KOPT-K1 (cell line): ENCODE results near the gene IMPDH2.
"Not testable (repeated sequence)": the region's sequence is repeated elsewhere in the genome, so short reads cannot be mapped to it uniquely, and the experiment has no call there.

Experiments
- H3K27ac ChIP-seq: fragments of 200-600 bp; sonication (generic); 2 replicates; pipeline ENCODE4 v1.5.1; 2016; ENCODE audit warnings: antibody characterized with exemption, mild to moderate bottlenecking, low read depth, low read length; ENCODE audit not compliant: poor library complexity, severe bottlenecking
- H3K36me3 ChIP-seq: fragments of 200-600 bp; sonication (generic); 2 replicates; pipeline ENCODE4 v1.5.1; 2017; ENCODE audit warnings: antibody characterized with exemption, mild to moderate bottlenecking, low read length, moderate library complexity; ENCODE audit not compliant: insufficient read depth
- H3K9me3 ChIP-seq: fragments of 200-600 bp; sonication (generic); 2 replicates; pipeline ENCODE4 v1.5.1; 2017; ENCODE audit warnings: antibody characterized with exemption, low read length, mild to moderate bottlenecking; ENCODE audit not compliant: insufficient read depth, poor library complexity, severe bottlenecking

IMPDH2 gene

GRCh38 chr3:49016414-49017228, 12.6 kb downstream of the IMPDH2 start:
- Histone ChIP-seq H3K27ac (no peak overlapping the region), H3K9me3 (no peaks in the 10 kb centered on the region), H3K36me3 (peaks cover 53% of the 10 kb centered on the region)

- Histone ChIP-seq H3K27ac (no peak overlapping the region), H3K36me3 (peaks cover 61% of the 10 kb centered on the region), H3K9me3 (no peaks in the 10 kb centered on the region)
Observed at GRCh38 chr3:49015765-49016164, 13.4 kb downstream of the IMPDH2 start.

- H3K36me3 ChIP-seq = peaks cover 66% of the 10 kb centered on the region
- H3K27ac ChIP-seq = no peak overlapping the region
Observed at GRCh38 chr3:49015072-49015471, 14.1 kb downstream of the IMPDH2 start.

DNA sequence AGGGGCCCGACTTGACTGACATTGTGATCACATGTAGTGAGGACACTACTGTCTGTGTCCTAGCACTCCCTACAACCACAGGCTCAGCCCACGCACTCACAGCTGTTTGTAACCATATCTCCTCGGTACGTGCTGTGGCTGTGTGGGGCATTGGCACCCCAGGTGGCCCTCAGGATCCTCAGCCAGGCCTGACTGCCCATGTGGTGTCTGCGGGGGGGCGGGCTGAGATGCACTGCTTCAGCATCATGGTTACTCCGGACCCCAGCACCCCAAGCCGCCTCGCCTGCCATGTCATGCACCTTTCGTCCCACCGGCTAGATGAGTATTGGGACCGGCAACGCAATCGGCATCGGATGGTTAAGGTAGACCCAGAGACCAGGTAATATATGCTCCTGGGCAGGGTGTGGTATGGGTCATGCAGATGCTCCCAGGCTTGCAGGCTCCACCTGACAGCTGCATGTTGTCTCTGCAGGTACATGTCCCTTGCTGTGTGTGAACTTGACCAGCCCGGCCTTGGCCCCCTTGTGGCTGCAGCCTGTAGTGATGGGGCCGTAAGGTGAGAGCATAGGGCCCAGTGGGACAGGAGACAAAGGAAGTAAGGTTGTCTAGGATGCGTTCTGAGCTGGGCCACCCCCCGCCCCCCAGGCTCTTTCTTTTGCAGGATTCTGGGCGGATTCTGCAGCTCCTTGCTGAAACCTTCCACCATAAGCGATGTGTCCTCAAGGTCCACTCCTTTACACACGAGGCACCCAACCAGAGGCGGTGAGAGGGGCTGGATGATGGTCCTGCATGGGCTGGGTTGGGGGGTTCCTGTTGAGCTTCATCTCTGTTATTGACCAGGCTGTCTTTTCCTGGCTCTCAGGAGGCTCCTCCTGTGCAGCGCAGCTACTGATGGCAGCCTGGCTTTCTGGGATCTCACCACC, 15.2 kb downstream of the IMPDH2 start:
- no peaks in the 10 kb centered on the region for H3K9me3 ChIP-seq
- H3K27ac ChIP-seq = no peak overlapping the region
- peaks cover 75% of the 10 kb centered on the region for H3K36me3 ChIP-seq

More at GRCh38 chr3:49015072-49015471, 14.1 kb downstream of the IMPDH2 start:
- no peaks in the 10 kb centered on the region for H3K9me3 ChIP-seq

GRCh38 chr3:49013113-49013737, 16.0 kb downstream of the IMPDH2 start:
- no peak overlapping the region for H3K27ac ChIP-seq
- H3K36me3 ChIP-seq = peaks cover 83% of the 10 kb centered on the region
- H3K9me3 ChIP-seq = no peaks in the 10 kb centered on the region

GRCh38 chr3:49012441-49013017, 16.7 kb downstream of the IMPDH2 start:
- H3K36me3 ChIP-seq = peaks cover 85% of the 10 kb centered on the region
- H3K9me3 ChIP-seq = no peaks in the 10 kb centered on the region
- H3K27ac ChIP-seq = no peak overlapping the region

- Histone ChIP-seq H3K36me3 (peaks cover 60% of the 10 kb centered on the region), H3K9me3 (no peaks in the 10 kb centered on the region)
Observed at GRCh38 chr3:49009396-49009795, 19.8 kb downstream of the IMPDH2 start.

DNA sequence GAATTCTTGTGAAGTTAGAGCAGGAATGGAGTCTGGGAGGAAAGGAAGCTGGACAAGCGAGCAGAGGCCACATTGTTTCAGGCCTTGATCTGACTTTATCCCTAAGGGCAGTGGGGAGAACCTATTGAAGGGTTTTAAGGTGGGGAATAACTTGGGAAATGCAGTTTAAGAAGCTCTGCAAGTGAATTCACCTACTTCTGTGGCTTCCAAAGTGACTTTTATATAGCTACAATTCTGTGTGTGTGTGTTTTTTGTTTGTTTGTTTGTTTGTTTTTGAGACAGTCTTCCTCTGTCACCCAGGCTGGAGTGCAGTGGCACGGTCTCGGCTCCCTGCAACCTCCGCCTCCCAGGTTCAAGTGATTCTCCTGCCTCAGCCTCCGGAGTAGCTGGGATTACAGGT, 20.6 kb downstream of the IMPDH2 start:
- H3K9me3 ChIP-seq = not testable (repeated sequence)
- Histone ChIP-seq H3K36me3 (peaks cover 52% of the 10 kb centered on the region), H3K27ac (peak overlapping the region; percentile 99)

More at GRCh38 chr3:49009396-49009795, 19.8 kb downstream of the IMPDH2 start:
- H3K27ac ChIP-seq = no peak overlapping the region

DNA sequence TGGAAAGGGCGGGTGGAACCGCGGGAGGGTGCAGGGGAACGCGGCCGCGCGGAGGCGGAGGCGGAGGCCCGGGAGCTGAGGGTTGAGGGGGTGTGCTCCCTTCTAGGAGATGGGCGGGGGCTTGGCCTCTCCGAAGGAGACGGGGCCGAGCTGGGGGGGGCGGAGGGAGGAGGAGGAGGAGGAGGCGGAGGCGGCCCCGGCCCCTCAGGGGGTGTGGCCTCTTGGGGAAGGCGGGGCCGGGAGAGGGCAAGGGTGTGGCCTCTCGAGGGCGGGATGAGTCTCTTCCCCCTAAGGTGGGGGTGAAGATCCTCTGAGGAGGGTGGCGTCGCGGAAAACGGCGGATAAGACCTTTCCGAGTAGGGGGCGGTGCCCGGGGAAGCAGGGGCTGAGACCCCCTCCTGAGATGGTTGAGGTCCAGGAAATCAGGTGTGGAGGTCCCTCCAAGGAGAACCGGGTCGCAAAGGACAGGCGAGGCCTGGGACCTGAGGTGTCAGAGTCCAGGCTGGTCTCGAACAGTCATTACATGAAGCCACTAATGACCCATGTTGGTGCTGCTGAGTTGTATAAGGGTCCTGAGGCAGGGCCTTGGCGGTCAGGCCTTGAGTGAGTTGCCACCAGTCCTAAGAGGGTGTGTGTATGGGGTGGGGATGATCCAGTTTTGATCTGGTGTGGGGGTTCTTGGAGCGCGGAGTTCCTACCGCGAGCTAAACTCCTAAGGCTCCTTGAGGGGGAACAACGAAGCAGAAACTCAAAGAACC, 21.2 kb downstream of the IMPDH2 start:
- Histone ChIP-seq H3K9me3 (no peaks in the 10 kb centered on the region), H3K27ac (peak overlapping the region; percentile 99), H3K36me3 (peaks cover 45% of the 10 kb centered on the region)

DNA sequence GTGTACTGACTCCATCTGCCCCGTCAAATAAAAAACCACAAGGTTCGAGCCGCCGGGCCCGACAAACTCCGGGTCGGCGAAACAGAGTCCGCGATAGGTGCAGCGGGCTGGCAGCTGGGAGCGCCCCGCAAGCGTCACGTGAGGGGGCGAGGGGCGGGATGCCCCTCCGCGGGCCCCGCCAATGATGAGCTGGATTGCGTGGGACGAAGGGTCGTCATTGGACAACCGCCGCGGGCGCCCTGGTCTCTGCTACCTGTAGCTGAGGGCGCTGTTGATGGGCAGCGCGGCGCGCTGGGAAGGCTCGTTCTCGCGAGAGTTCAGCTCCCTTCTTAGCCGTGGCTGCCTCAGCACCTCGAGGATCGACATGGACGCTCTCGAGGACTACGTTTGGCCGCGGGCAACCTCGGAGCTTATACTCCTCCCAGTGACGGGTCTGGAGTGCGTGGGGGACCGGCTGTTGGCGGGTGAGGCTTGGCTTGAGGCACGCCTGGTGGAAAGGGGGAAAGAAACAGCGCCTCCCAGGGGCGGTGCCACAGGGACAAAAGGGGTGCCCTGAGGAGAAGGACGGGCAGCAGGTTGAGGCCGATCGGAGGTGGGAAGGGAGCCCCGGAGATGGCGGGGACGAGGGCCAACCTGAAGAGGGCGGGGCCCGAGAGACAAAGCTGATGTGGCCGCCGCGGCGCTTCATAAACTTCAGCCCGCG, 22.0 kb downstream of the IMPDH2 start, which contains the start of gene WDR6:
TSS of gene WDR6 (plus strand) at position 324 of the 703 bp plus-strand sequence. CDS start at position 365, 41 bp downstream.
- Histone ChIP-seq H3K36me3 (peaks cover 38% of the 10 kb centered on the region), H3K27ac (peak within 1 kb of the TSS; percentile 99), H3K9me3 (no peaks in the 10 kb centered on the region)

DNA sequence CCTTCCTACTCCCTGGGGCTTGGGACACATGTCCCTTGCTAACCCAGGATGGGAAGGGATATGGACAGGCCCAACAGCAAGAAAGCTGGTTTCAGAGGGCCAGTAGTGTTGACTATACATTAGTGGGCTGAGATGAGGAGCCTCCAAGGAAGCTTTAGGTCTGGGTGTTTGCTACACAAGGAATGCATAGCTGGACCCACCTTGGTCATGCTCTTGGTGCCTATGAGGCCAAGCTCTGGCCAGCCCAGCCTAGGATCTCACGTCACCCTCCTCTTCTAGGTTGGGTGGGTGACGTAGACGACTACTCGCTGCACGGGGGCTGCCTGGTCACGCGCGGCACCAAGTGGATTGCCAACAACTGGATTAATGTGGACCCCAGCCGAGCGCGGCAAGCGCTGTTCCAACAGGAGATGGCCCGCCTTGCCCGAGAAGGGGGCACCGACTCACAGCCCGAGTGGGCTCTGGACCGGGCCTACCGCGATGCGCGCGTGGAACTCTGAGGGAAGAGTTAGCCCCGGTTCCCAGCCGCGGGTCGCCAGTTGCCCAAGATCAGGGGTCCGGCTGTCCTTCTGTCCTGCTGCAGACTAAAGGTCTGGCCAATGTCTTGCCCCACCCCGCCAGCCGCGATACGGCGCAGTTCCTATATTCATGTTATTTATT, 22.7 kb downstream of the IMPDH2 start:
- H3K9me3 ChIP-seq = no peaks in the 10 kb centered on the region
- peak overlapping the region; percentile 99 for H3K27ac ChIP-seq
- peaks cover 31% of the 10 kb centered on the region for H3K36me3 ChIP-seq

- Histone ChIP-seq H3K9me3 (no peaks in the 10 kb centered on the region), H3K27ac (peak overlapping the region; percentile 99)
Observed at GRCh38 chr3:49005998-49006397, 23.2 kb downstream of the IMPDH2 start.

DNA sequence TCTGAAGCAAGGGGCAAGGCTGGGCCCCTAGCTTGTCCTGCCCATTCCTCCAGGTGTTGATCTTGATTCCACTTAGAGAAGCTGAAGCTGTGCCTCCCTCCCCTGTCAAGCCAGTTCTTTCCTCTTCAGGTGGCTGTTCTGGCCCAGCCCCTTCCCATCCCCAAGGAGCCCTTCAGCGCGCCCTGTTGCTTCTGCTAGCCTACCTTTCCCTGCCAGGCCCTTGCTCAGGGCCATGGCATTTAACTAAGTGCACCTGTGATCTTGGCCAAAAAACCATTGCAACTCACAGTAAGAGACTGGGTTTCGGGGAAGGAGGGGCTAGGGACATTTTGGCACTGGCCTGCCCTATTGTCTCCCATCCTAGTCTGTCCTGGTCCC, 23.9 kb downstream of the IMPDH2 start:
- Histone ChIP-seq H3K36me3 (peaks cover 21% of the 10 kb centered on the region; the same call in 1 of the 2 replicates), H3K27ac (no peak overlapping the region), H3K9me3 (no peaks in the 10 kb centered on the region)

More at GRCh38 chr3:49005998-49006397, 23.2 kb downstream of the IMPDH2 start:
- H3K36me3 ChIP-seq = peaks cover 26% of the 10 kb centered on the region; the same call in 1 of the 2 replicates
